ENCODE data around the gene SNX15.

- no peak for TF ChIP-seq CTCF (IDR thresholded peaks at IDR 0.05)
- TF ChIP-seq POLR2A (IDR thresholded peaks at IDR 0.05) = no peak
Measured at GRCh38 chr11:65083134-65083833, 56.0 kb downstream of the SNX15 start.

All from adrenal gland (tissue), 5 donors.